HG03558 (cell line): ENCODE data around the gene HECTD1.

Experiments used
- ATAC-seq: cut with Tn5 transposase; IDR thresholded peaks from one replicate; pipeline ENCODE4 v1.9.1; 2021; ENCODE audit warnings: moderate number of reproducible peaks; ENCODE audit not compliant: unreplicated experiment; ENCODE audit errors: extremely low read depth

The HECTD1 gene

GRCh38 chr14:31162910-31163649, 44.5 kb downstream of the HECTD1 start:
- ATAC-seq = no peak

GRCh38 chr14:31161274-31161673, 46.3 kb downstream of the HECTD1 start:
- no peak for ATAC-seq

GRCh38 chr14:31159682-31160296, 47.8 kb downstream of the HECTD1 start:
- ATAC-seq = no peak

- no peak for ATAC-seq
These were observed 52.6 kb downstream of the HECTD1 start for GRCh38 chr14:31154956-31155355.

GRCh38 chr14:31142455-31143087, 65.0 kb downstream of the HECTD1 start:
- ATAC-seq = no peak

GRCh38 chr14:31139301-31139847, 68.2 kb downstream of the HECTD1 start:
- no peak for ATAC-seq

GRCh38 chr14:31138301-31138700, 69.3 kb downstream of the HECTD1 start:
- no peak for ATAC-seq

- ATAC-seq = no peak
These were observed 70.2 kb downstream of the HECTD1 start for GRCh38 chr14:31137214-31137889.

GRCh38 chr14:31133133-31133532, 74.5 kb downstream of the HECTD1 start:
- no peak for ATAC-seq

- no peak for ATAC-seq
These were observed 78.7 kb downstream of the HECTD1 start for GRCh38 chr14:31128601-31129526.

- no peak for ATAC-seq
These were observed 79.9 kb downstream of the HECTD1 start for GRCh38 chr14:31127690-31128089.

- ATAC-seq = no peak
These were observed 80.9 kb downstream of the HECTD1 start for GRCh38 chr14:31126680-31127079.

- ATAC-seq = no peak
These were observed 82.4 kb downstream of the HECTD1 start for GRCh38 chr14:31125231-31125630.

GRCh38 chr14:31124197-31124596, 83.4 kb downstream of the HECTD1 start:
- no peak for ATAC-seq

- ATAC-seq = no peak
These were observed 84.7 kb downstream of the HECTD1 start for GRCh38 chr14:31122921-31123320.

- no peak for ATAC-seq
These were observed 85.4 kb downstream of the HECTD1 start for GRCh38 chr14:31122098-31122611.

- no peak for ATAC-seq
These were observed 88.7 kb downstream of the HECTD1 start for GRCh38 chr14:31118892-31119291.

GRCh38 chr14:31113794-31114193, 93.8 kb downstream of the HECTD1 start:
- ATAC-seq = no peak

- no peak for ATAC-seq
These were observed 96.7 kb downstream of the HECTD1 start for GRCh38 chr14:31110872-31111271.
